ENCODE results near the gene NOXO1.

NOXO1 gene

DNA sequence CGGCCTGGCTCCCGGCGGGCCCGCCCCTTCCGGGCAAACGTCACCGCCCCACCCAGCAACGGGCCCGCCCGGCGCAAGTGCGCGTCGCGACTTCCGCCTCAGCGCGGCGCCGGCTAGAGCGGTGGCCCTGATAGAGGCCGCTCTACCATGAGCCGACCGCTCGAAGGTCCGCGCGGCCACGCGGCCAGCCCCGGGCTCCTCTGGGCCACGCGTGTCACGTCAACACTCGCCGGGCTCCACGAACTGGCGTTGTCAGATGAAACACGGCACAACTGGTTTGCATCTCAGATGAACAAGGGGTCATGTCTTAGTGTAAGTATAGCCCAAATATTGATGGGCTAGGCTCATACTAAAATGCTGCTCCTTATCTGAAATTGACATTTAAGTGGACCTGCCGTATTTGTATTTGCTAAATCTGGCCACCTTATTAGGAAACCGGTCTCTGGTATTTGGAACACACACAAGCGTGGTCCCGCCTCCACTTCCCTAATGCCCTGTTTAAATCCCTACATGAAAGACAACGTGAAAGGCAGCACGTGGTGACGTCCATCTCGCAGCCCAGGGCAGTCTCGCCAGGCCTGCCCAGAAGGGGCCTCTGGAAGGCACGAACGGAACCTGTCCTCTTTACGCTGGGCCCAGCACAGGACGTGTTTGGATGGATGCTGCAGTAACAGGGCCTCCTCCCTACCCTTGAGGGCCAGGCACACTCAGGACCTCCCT, 28.7 kb upstream of the NOXO1 start, which contains the start of gene ZNF598:
TSS of gene ZNF598 (minus strand) at position 31 of the 720 bp plus-strand sequence.
- peak; percentile 89 for DNase-seq

DNA sequence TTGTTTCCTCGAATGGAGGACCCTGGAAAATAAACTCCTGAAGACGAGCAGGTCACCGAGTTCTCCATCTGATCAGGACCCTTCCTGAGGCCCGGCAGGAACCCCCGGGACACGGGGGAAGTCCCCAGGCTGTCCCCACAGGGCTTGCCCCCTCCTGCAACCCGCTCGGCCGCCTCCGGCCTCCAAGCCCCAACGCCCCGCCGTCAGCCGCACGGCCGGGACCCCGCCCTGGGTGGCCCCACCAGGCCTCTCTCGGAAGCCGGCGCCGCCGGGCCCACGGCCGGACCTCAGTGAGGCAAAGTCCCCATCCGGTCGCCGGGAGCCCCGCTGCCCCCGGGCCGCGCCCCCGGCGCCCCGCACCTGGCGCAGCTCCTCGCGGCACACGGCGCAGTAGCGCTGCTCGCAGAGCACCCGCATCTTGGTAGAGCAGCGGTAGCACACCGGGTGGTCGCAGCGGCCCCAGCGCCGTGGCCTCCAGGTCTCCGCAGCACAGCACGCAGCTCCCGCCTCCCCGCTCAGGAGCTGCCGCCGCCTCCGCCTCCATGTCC, 28.0 kb upstream of the NOXO1 start:
- DNase-seq = peak; percentile 23

- DNase-seq = peak; percentile 59
Measured at GRCh38 chr16:2008631-2009163, 27.4 kb upstream of the NOXO1 start.

GRCh38 chr16:2008009-2008526, 26.8 kb upstream of the NOXO1 start:
- DNase-seq = peak; percentile 64

DNA sequence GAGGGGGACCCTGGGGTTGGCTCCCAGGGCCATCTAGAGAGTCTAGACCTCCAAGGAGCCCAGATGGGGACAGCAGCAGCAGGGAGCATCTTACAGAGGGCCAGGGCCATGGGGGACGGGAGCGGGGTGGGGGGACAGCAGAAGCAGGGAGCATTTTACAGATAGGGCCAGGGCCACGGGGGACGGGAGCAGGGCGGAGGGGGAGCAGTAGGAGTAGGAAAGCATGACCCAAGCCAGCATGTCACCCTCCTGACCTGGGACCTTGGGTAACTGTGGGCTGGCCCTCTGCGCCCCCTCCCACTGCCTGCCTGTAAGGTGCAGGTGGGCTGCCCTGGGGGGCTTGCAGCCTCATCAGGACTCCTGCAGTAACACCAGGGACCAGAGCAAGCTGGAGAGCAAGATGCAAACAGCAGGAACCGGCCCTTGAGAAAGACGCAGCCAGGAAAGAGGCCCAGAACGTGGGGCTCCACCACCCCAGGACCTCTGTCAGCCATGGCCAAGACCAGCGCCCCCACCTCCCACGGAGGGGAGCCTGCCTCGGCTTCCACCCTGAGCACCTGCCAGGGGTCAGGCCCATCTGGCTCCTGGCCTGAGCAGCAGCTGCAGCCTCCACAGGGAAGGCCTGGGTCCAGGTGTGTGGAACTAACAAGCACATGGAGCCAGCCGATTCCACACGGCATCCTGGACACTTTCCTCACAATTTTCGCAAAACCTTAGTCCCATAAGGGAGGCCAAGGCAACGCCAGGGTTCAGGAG, 26.0 kb upstream of the NOXO1 start:
- no peak for DNase-seq

GRCh38 chr16:2006317-2006716, 25.0 kb upstream of the NOXO1 start:
- no peak for DNase-seq

DNA sequence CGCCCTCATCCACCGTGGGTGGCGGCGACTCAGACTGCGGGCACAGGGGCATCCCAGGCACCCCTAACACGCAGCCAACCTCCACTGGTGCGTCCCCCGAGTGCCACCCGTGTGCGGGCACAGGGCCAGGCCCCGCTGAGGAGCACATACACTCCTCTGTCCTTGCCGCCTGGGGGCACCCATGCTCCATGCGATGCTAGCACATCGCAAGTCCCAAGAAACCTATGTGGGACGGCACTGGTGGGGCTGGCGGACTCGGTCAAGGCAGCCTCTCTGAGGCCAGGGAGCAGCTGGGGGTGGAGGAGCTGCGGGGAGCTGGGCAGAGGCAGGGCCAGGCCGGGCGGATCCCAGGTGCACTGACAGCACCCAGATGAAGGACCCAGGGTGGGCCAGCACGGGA, 24.4 kb upstream of the NOXO1 start:
- DNase-seq = no peak

- DNase-seq = no peak
Measured at GRCh38 chr16:2004795-2005517, 23.7 kb upstream of the NOXO1 start.

- DNase-seq = peak; percentile 93
Measured at GRCh38 chr16:2003827-2004641, 22.8 kb upstream of the NOXO1 start.

DNA sequence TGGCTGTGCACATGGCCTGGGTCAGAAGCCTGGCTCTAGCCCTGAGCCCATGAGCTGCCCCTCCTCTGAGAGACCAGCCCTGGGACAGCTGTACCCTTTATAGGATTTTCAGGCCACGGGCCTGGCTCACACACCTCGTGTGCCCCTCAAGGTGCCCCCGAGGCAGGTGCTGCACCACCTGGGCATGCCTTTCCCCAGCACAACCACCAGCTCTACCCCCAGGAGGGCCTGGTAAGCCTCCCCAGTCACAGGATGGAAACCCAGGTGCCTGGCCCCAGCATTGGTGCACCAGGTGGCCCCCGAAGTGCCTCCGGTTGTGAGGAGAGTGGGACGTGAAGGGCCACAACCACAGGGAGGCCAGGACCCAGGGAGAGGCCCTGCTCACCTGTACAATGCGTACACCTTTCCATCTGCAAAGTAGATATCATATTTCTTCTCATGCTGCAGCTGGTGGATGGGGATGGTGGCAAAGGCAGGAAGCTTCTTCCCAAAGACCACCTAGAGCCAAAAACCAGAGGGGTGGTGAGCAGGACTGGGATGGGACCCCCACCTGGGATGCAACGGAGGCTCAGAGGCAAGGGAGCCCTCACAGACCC, 22.1 kb upstream of the NOXO1 start:
- DNase-seq = no peak

GRCh38 chr16:2002406-2003230, 21.3 kb upstream of the NOXO1 start:
- DNase-seq = no peak

DNA sequence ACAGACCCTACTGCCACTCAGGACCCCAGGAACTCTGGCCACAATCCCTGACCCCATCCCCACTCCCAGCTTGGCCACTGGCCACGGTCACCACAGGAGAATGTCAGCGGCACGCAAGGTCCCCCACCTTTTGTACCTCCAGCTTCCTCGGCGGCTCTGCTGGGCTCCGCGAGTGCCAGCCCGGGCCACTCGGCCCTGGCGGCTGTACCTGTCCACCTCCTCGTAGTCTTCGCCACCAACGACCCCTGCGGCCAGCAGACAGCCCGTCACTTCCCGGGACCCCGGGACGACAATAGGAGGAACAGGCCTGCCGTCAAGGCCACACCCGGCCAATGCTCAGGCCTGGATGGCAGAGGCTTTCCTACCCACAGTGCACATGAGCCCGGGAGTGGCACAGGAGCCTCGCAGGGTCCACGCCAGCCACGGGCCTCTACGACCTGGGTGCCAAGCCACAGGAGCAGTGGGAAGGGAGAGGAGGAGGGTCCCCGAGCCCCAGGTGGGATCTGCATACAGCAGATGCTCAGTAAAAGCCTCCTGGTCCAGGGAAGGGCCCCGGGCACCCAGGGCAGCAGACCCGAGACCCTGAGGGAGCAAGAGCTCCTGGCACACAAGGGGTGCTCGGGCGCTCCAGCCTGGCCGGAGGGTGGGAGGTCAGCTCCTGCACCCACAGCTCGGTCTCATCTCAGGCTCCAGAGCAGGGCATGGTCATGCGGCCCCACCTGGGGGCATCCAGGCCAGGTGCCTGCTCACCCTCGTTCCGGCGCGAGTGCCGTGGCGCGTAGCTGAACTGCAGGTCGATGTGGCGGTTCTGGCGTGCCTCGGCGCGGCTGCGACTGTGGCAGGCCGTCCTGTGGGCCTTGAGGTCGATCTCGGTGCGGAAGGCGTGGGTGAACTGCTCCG, 20.4 kb upstream of the NOXO1 start:
- DNase-seq = no peak

DNA sequence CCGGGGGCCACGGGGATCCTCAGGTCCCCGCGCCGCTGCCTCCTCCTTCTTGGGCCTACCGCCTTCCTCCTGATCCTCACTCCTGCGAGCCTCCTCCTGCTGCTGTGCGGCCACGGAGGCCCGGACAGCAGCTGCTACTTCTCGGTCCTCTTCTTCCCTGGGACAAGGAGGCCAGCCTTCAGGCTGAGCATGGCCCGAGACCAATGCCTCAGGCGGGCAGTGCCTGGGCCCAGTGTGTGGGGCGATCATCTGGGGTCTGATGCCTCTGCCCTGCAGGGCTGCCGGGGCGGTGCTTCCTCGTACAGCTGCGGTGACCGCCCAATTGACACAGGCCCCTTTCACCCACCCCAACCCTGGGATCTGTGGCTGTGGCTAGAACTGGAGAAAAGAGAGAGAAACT, 19.8 kb upstream of the NOXO1 start:
- DNase-seq = no peak

DNA sequence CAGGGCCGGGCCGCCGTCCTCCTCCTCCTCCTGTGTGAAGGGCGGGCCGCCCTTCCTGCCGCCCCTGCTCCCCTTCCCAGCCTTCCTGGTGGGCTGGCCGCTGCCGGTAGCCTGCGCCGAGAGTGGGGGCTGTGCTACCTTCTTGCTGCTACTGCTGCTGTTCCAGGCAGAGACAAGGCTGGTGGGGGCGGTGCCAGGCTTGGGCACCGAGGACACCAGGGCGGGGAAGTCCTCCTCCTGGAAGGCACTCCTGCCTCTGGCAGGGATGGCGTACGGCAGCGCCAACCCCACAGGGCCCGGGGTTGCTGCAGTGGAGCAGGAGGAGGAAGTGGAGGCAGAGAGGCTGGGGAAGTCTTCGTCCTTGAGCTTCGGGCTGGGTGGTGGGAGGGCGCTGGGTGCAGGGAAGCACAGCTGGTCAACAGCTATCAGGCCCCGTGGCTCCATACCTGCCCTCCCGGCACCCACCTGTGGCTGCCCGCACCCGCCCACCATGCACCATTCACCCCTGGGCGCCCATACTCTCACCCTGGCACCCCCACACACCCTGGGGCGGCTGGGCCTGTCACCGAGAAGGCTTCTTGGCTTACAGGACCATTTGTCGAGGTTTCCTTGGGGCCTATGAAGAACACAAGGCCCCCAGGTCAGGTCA, 18.7 kb upstream of the NOXO1 start:
- DNase-seq = no peak

DNA sequence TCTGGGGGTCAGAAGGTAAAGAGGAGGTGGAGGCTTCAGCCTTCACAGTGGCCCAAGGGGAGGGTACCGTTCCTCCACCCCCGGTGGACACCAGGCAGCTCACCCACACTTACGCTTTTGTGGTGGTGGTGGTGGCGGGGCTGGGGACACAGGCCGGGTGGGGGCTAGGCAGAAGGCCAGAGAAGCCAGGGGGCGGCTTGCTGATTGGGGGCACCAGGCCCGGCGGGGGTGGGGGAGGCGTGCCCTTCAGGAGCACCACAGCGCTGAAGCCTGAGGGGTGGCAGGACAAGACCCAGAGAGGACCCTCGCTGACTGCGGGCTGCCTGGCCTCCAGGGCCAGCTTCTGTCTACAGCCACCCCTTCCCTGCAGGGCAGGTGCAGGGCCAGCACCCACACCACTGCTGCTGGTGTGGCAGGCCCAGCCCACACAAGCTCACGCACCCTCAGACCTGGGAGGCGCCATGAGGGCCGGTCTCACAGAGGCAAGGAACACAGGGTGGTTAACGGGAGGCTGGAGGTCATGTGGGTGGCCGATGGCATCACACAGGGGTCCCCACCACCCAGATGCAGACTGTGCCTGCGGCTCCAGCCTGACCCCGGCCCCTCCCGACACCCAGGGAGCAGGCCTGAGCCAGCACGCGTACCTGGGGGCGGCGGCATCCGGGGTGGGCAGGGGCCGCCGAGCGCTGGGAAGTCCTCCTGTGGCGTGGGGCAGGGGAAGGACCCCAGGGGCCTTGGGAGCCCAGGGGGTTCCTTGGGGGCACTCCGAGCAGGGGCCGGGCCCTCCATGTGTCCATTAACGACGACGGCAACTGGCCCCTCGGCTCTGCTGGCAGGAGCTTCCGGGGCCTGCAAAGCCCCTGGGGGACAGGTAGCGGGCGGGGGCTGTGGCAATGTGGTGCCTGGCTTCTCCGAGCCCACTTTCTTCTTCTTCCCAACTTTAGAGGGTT, 17.9 kb upstream of the NOXO1 start:
- no peak for DNase-seq

DNA sequence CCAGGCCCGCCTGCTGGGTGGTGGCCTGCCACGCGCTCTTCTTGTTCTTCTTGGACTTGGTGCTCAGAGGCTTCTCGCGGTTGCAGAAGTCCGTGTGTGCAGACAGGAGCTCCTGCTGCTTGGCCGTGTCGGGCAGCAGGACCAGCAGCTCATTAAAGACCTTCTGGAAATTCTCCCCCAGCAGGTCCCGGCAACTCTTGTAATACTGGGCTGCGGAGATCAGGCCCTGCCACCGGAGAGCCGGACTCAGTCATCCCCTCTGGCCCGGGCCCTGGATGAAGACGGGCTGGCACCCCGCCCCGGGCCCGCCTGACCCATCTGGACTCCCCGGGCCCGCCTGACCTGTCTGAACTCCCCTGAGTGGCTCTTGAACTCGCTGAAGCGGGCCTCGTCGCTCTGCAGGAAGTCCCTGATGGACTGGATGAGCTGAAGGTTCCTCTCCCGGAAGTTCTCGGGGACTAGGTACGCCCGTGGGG, 17.1 kb upstream of the NOXO1 start:
- no peak for DNase-seq

DNA sequence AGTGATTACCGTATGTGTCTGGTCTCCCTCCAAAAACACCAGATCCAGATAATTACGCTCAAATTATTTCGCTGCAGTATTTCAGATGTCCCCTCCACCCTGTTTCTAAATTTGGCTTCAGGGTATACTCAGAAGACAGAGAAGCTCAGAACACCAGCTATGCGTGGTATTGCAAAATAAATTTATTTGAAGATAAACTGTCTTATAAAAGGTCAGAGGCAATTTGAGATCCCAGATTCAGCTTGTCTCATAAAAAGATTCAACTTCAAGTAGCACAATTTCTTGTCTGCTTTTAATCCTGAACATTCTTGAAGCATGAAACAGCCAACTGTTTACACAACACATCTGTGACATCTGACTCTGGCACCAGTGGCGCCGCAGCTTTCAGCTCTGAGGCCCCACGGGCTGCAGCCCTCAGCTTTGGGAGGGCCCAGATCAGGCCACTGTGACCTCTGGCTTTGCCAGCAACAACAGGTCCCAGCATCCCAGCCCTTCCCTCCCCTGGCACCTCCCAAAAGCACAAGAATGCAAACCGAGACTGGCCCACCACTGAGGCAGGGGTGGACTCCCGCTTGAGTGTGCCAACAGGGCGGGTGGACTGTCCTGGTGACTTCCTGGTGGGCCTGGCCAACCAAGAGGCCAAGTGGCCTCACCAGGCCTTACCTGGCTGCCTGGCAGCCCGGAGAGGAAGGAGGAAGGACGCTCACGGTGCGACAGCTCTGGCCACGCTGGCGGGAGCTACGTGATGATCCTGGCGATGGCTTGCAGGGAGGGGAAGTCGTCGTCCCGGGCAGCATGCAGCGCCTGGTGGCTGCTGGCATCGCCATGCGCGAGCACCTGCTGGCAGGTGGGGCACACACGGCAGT, 16.5 kb upstream of the NOXO1 start:
- DNase-seq = no peak
